Suprapubic skin (tissue), 4 donors: ENCODE measurements around the gene TRMT112. TPM values are rescaled to one million over a fixed set of nuclear protein-coding genes. Genes with fewer than 3 reads are reported as not detected.

Source experiments
- DNase-seq, 2 donors: peaks; one replicate each; pipeline ENCODE4 v3.0.0-alpha.2; 2019; ENCODE audit warnings: low spot score in 2 of 2
- H3K27ac ChIP-seq: fragments of 200-600 bp; sonication (generic); one replicate; pipeline ENCODE4 v1.5.1; 2019
- H3K27me3 ChIP-seq: fragments of 200-600 bp; sonication (generic); one replicate; pipeline ENCODE4 v1.5.1; 2019
- H3K36me3 ChIP-seq: fragments of 200-600 bp; sonication (generic); one replicate; pipeline ENCODE4 v1.5.1; 2019
- H3K4me1 ChIP-seq: fragments of 200-600 bp; sonication (generic); one replicate; pipeline ENCODE4 v1.5.1; 2019
- H3K4me3 ChIP-seq: fragments of 200-600 bp; sonication (generic); one replicate; pipeline ENCODE4 v1.5.1; 2019; ENCODE audit warnings: mild to moderate bottlenecking
- H3K9me3 ChIP-seq: fragments of 200-600 bp; sonication (generic); one replicate; pipeline ENCODE4 v1.5.1; 2019
- CTCF ChIP-seq, 2 donors: fragments of 200-600 bp in 1 of 2; fragments of 450-650 bp in 1 of 2; sonication (generic) in 1 of 2; IDR thresholded peaks; one replicate each; pipeline ENCODE4 v1.5.1; 2016 to 2019; ENCODE audit warnings: antibody characterized with exemption in 2 of 2, mild to moderate bottlenecking in 1 of 2, moderate library complexity in 1 of 2
- EP300 ChIP-seq: sonication (generic); formaldehyde crosslinking; IDR thresholded peaks from one replicate; pipeline ENCODE4 v1.6.1; 2017; ENCODE audit warnings: antibody characterized with exemption
- POLR2A ChIP-seq, 2 donors: fragments of 450-650 bp; IDR thresholded peaks; one replicate each; pipeline ENCODE4 v1.6.1; 2017; ENCODE audit warnings: antibody characterized with exemption in 2 of 2, mild to moderate bottlenecking in 2 of 2, moderate library complexity in 2 of 2
- POLR2AphosphoS5 ChIP-seq, 3 donors: sonication (generic); formaldehyde crosslinking; IDR thresholded peaks; one replicate each; pipeline ENCODE4 v1.6.1; 2017; ENCODE audit warnings: antibody characterized with exemption in 3 of 3
- WGBS: methylation state at CpG from one replicate; pipeline ENCODE4 v1.1.5; 2018; 5-methylcytosine and 5-hydroxymethylcytosine counted together
- total RNA-seq, 4 donors: library from RNA; depleted of rRNA; stranded (reverse); fragments of >200 nt; gene quantifications; one replicate each; pipeline ENCODE4 v1.1.0, GENCODE V29; 2016

Gene TRMT112
- total RNA-seq, 4 donors from 2014 or later, result 170 to 332 (median 255) TPM

- Histone ChIP-seq H3K27ac (peak overlapping the region; percentile 37), H3K4me1 (peaks cover 54% of the 10 kb centered on the region), H3K9me3 (no peaks in the 10 kb centered on the region), H3K27me3 (peaks cover 67% of the 10 kb centered on the region), H3K4me3 (no peak overlapping the region), H3K36me3 (no peaks in the 10 kb centered on the region)
- 87% methylated on average over 4 of the region's 4 CpGs for WGBS
- DNase-seq, result no peak
- no peak for TF ChIP-seq EP300
- no peak for TF ChIP-seq POLR2A (IDR thresholded peaks at IDR 0.05)
- TF ChIP-seq POLR2AphosphoS5 (IDR thresholded peaks at IDR 0.05), result no peak
These were observed 21.6 kb downstream of the TRMT112 start for GRCh38 chr11:64295760-64296159.

- Histone ChIP-seq H3K27ac (no peak overlapping the region), H3K4me1 (peaks cover 45% of the 10 kb centered on the region), H3K27me3 (peaks cover 57% of the 10 kb centered on the region), H3K4me3 (no peak overlapping the region), H3K36me3 (no peaks in the 10 kb centered on the region), H3K9me3 (no peaks in the 10 kb centered on the region)
- DNase-seq, result no peak
- WGBS, result 66% methylated on average over 3 of the region's 3 CpGs
- TF ChIP-seq POLR2A (IDR thresholded peaks at IDR 0.05) (no peak), EP300 (no peak), CTCF (IDR thresholded peaks at IDR 0.05) (no peak), POLR2AphosphoS5 (IDR thresholded peaks at IDR 0.05) (no peak)
These were observed 22.6 kb downstream of the TRMT112 start for GRCh38 chr11:64294774-64295173.

- no peak for DNase-seq
- Histone ChIP-seq H3K9me3 (no peaks in the 10 kb centered on the region), H3K36me3 (peaks cover 6% of the 10 kb centered on the region), H3K4me1 (peaks cover 34% of the 10 kb centered on the region), H3K27ac (no peak overlapping the region), H3K27me3 (peaks cover 40% of the 10 kb centered on the region), H3K4me3 (peak overlapping the region; percentile 53)
- no peak for TF ChIP-seq CTCF (IDR thresholded peaks at IDR 0.05)
- no peak for TF ChIP-seq POLR2A (IDR thresholded peaks at IDR 0.05)
- no peak for TF ChIP-seq POLR2AphosphoS5 (IDR thresholded peaks at IDR 0.05)
- TF ChIP-seq EP300, result no peak
- 41% methylated on average over 34 of the region's 42 CpGs for WGBS
These were observed 24.7 kb downstream of the TRMT112 start for GRCh38 chr11:64292460-64293254.

- 2% methylated on average over 15 of the region's 96 CpGs for WGBS
- H3K9me3 ChIP-seq, result no peaks in the 10 kb centered on the region
- no peak for DNase-seq
- H3K4me3 ChIP-seq, result peak overlapping the region; percentile 53
- peaks cover 6% of the 10 kb centered on the region for H3K36me3 ChIP-seq
- no peak overlapping the region for H3K27ac ChIP-seq
- H3K4me1 ChIP-seq, result peaks cover 29% of the 10 kb centered on the region
- TF ChIP-seq EP300 (no peak), POLR2A (IDR thresholded peaks at IDR 0.05) (no peak), POLR2AphosphoS5 (IDR thresholded peaks at IDR 0.05) (no peak)
- H3K27me3 ChIP-seq, result peaks cover 33% of the 10 kb centered on the region
These were observed 25.5 kb downstream of the TRMT112 start for GRCh38 chr11:64291752-64292459.

GRCh38 chr11:64291262-64291751 lies 26.1 kb downstream of the TRMT112 start, which contains the start of gene KCNK4:
Gene KCNK4 (plus strand): TSS chr11:64291302. CDS start chr11:64293019, 1,717 bp downstream.
- Histone ChIP-seq H3K27me3 (peaks cover 27% of the 10 kb centered on the region), H3K36me3 (peaks cover 6% of the 10 kb centered on the region), H3K4me1 (peaks cover 29% of the 10 kb centered on the region), H3K4me3 (peak within 1 kb of the TSS; percentile 53), H3K9me3 (no peaks in the 10 kb centered on the region), H3K27ac (no peak within 1 kb of the TSS)
- TF ChIP-seq EP300 (no peak), POLR2A (IDR thresholded peaks at IDR 0.05) (no peak), CTCF (IDR thresholded peaks at IDR 0.05) (no peak), POLR2AphosphoS5 (IDR thresholded peaks at IDR 0.05) (no peak)
- WGBS, result 13% methylated on average over 6 of the region's 45 CpGs
- DNase-seq, result no peak
